Right hindlimb (tissue), 1 donor: Measurements from ENCODE around the gene TTC34.
A peak's percentile ranks its signal among the peaks of the same experiment; 100 is the strongest.

Experiments
- DNase-seq: peaks from one replicate; pipeline ENCODE4 v3.0.0-alpha.2; 2018

TTC34 gene

DNA sequence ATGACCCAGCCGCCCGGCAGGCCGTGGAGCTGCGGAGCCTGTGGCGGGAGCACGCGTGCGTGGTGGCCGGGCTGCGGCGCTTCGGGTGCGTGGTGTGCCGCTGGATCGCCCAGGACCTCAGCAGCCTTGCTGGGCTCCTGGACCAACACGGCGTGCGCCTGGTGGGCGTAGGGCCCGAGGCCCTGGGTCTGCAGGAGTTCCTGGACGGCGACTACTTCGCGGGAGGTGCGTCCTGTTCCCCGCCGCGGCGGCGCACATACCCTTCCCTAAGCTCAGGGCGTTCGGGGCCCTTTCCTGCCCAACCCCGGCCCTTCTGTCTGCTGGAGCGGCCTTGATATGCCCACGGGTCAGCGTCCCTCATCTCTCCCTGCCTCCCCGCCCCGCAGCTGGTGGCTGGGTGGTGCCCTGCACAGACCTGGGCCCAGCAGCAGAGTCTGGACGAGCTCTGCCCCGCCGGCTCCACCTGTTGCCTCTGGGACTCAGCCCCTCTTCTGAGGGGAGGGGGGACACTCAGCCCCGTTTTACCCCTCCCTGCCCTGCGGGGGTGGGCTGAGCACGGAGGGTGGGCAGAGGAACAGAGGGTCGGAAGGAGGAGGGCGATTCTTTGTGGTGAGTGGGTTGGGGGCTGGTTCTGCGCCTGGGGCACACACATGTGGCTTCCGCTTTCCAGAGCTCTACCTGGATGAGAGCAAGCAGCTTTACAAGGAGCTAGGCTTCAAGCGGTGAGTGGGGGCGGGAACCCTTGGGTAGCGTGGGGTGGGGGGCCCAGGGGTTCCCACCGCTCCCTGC lies 214.2 kb downstream of the TTC34 start:
- no peak for DNase-seq

DNA sequence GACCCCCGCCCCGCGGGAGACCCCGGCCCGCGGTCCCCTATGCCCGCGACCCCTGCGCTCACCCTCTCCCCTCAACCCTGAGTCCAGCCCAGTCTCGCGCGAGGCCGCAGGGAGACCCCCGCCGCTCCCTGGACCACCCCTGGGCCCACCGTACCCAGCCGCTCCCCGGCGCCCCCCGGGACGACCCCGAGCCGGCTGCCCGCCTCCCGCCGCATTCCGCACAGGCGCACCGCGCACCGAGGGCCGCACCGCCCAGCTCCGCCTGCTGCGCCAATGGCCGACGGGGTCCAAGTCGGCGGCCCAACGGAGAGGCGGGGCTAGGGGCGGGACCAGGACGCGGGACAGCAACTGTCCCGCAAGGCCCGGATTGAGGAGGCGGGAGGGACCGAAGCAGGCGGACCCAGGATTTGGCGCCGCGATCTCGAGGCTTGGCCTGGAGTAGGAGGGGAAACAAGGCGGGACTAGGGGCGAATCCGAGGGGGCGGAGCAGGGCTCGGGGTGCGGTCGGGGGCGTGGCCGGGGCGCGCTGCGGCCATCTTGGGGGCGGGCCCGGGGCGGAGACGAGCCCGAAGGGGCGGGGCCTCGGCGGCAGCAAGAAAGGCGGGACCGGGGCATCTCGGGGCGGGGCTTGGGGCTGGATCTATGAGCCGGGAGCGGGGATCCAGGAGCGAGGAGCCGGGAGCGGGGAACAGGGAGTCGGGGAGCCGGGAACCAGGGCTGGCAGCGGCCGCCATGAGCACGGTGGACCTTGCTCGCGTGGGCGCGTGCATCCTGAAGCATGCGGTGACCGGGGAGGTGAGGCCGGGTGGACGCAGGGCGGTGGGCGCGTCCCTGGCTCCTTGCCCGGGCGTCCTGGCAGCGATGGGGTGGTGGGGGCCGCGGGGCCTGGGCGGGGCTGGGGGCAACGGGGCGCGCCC lies 215.1 kb downstream of the TTC34 start, which contains the start of gene PRXL2B:
PRXL2B (plus strand) TSS at position 624 of the 917 bp plus-strand sequence; CDS start at position 733, 109 bp downstream.
- DNase-seq = peak; percentile 100
